Liver (tissue), 9 donors: ENCODE results near the gene INHBC. TPM values are rescaled to one million over a fixed set of nuclear protein-coding genes. Genes with fewer than 3 reads are reported as not detected.

Experiments
- DNase-seq: peaks from one replicate; pipeline ENCODE4 v3.0.0-alpha.2; 2017; ENCODE audit warnings: low spot score
- H3K27ac ChIP-seq, 2 donors: one replicate each; pipeline ENCODE4 v1.7.0; 2013; ENCODE audit warnings: inconsistent platforms in 2 of 2, low read length in 2 of 2, control low read depth in 1 of 2, low read depth in 1 of 2, mild to moderate bottlenecking in 1 of 2
- H3K27me3 ChIP-seq, 4 donors: one replicate each; pipeline versions ENCODE4 v1.6.1 to v1.7.0; 2013; ENCODE audit warnings: low read length in 3 of 4, inconsistent platforms in 1 of 4, mild to moderate bottlenecking in 1 of 4, moderate library complexity in 1 of 4; ENCODE audit not compliant: control insufficient read depth in 4 of 4, insufficient read depth in 4 of 4
- H3K36me3 ChIP-seq, 4 donors: one replicate each; pipeline versions ENCODE4 v1.6.1 to v1.7.0; 2013; ENCODE audit warnings: low read length in 3 of 4, mild to moderate bottlenecking in 3 of 4, low read depth in 1 of 4, moderate library complexity in 1 of 4; ENCODE audit not compliant: control insufficient read depth in 4 of 4, insufficient read depth in 3 of 4
- H3K4me1 ChIP-seq, 4 donors: one replicate each; pipeline versions ENCODE4 v1.6.1 to v1.7.0; 2013; ENCODE audit warnings: low read length in 3 of 4, mild to moderate bottlenecking in 3 of 4, moderate library complexity in 1 of 4; ENCODE audit not compliant: control insufficient read depth in 4 of 4, insufficient read depth in 4 of 4
- H3K4me3 ChIP-seq, 3 donors: one replicate each; pipeline versions ENCODE4 v1.6.1 to v1.7.0; 2013; ENCODE audit warnings: low read length in 3 of 3, control low read depth in 1 of 3, low read depth in 1 of 3, mild to moderate bottlenecking in 1 of 3
- H3K9ac ChIP-seq, 2 donors: one replicate each; pipeline ENCODE4 v1.7.0; 2013; ENCODE audit warnings: low read length in 2 of 2, mild to moderate bottlenecking in 2 of 2, moderate library complexity in 2 of 2, control low read depth in 1 of 2, low read depth in 1 of 2
- H3K9me3 ChIP-seq, 4 donors: one replicate each; pipeline versions ENCODE4 v1.6.1 to v1.7.0; 2013; ENCODE audit warnings: low read length in 3 of 4; ENCODE audit not compliant: control insufficient read depth in 4 of 4
- EGR1 ChIP-seq, 2 donors: IDR thresholded peaks; 2 replicates each; pipeline ENCODE4 v1.6.1; 2016 to 2018; ENCODE audit warnings: antibody characterized with exemption in 2 of 2, low read depth in 2 of 2
- FOXA1 ChIP-seq: IDR thresholded peaks from 2 replicates; pipeline ENCODE4 v1.6.1; 2016; ENCODE audit warnings: antibody characterized with exemption
- FOXA2 ChIP-seq: IDR thresholded peaks from 2 replicates; pipeline ENCODE4 v1.6.1; 2016; ENCODE audit warnings: antibody characterized with exemption
- GABPA ChIP-seq, 2 donors: IDR thresholded peaks in 1 of 2; conservative IDR thresholded peaks in 1 of 2; 2 replicates each; pipeline ENCODE4 v1.6.1; 2016; ENCODE audit warnings: antibody characterized with exemption in 2 of 2, mild to moderate bottlenecking in 1 of 2, moderate library complexity in 1 of 2
- HNF4A ChIP-seq, 2 donors: conservative IDR thresholded peaks; 2 replicates each; pipeline ENCODE4 v1.6.1; 2016; ENCODE audit warnings: antibody characterized with exemption in 2 of 2, mild to moderate bottlenecking in 2 of 2
- HNF4G ChIP-seq: IDR thresholded peaks from 2 replicates; pipeline ENCODE4 v1.6.1; 2016; ENCODE audit warnings: antibody characterized with exemption
- JUND ChIP-seq, 2 donors: IDR thresholded peaks; 2 replicates each; pipeline ENCODE4 v1.6.1; 2016; ENCODE audit warnings: antibody characterized with exemption in 2 of 2
- NR2F2 ChIP-seq: IDR thresholded peaks from 2 replicates; pipeline ENCODE4 v1.6.1; 2016; ENCODE audit warnings: antibody characterized with exemption
- RAD21 ChIP-seq, 2 donors: IDR thresholded peaks; 2 replicates each; pipeline ENCODE4 v1.6.1; 2016; ENCODE audit warnings: antibody characterized with exemption in 2 of 2, mild to moderate bottlenecking in 2 of 2
- RXRA ChIP-seq, 2 donors: IDR thresholded peaks; 2 replicates each; pipeline ENCODE4 v1.6.1; 2017 to 2018; ENCODE audit warnings: antibody characterized with exemption in 2 of 2, mild to moderate bottlenecking in 1 of 2
- SP1 ChIP-seq: IDR thresholded peaks from 2 replicates; pipeline ENCODE4 v1.6.1; 2018; ENCODE audit warnings: antibody characterized with exemption, mild to moderate bottlenecking
- TAF1 ChIP-seq: conservative IDR thresholded peaks from 2 replicates; pipeline ENCODE4 v1.6.1; 2016; ENCODE audit warnings: antibody characterized with exemption, mild to moderate bottlenecking
- YY1 ChIP-seq: IDR thresholded peaks from 2 replicates; pipeline ENCODE4 v1.6.1; 2016; ENCODE audit warnings: antibody characterized with exemption, mild to moderate bottlenecking
- WGBS: extraction: QIAGEN DNeasy Blood & Tissue Kit; methylation state at CpG from one replicate; pipeline ENCODE4 v1.1.7; 2013; 5-methylcytosine and 5-hydroxymethylcytosine counted together
- polyA plus RNA-seq, 2 donors: library from polyadenylated mRNA; stranded (reverse) in 1 of 2; unstranded in 1 of 2; fragments of 200-250 nt in 1 of 2; fragments of >200 nt in 1 of 2; fragmentation: Nextera tagmentation in 1 of 2; extraction: Ambion mirVana in 1 of 2; gene quantifications; one replicate each; pipeline versions ENCODE4 v1.2.1 to v1.2.3, GENCODE V29; 2013 to 2015
- total RNA-seq, 2 donors: library from RNA; depleted of rRNA; stranded (reverse); fragments of >200 nt; gene quantifications; one replicate each; pipeline ENCODE4 v1.2.3, GENCODE V29; 2014
- TF ChIP-seq, protein P1 (sequence below): IDR thresholded peaks from 2 replicates; pipeline ENCODE4 v1.6.1; 2016; ENCODE audit warnings: antibody characterized with exemption
- TF ChIP-seq, protein P2 (sequence below): fragments of 150-350 bp; IDR thresholded peaks from 2 replicates; pipeline ENCODE4 v1.5.1; 2017; ENCODE audit warnings: improper control_type of control experiment, low read depth, low read length; ENCODE audit not compliant: missing input control
- TF ChIP-seq, protein P3 (sequence below): IDR thresholded peaks from 2 replicates; pipeline ENCODE4 v1.6.1; 2016; ENCODE audit warnings: antibody characterized with exemption, mild to moderate bottlenecking
- TF ChIP-seq, protein P4 (sequence below): IDR thresholded peaks from 2 replicates; pipeline ENCODE4 v1.6.1; 2016; ENCODE audit warnings: antibody characterized with exemption
- TF ChIP-seq, protein P5 (sequence below): IDR thresholded peaks from 2 replicates; pipeline ENCODE4 v1.6.1; 2016; ENCODE audit warnings: antibody characterized with exemption
- donor health status: healthy.
- donor health status: healthy.
- donor health status: healthy.
- donor health status: healthy.
- donor health status: healthy.

INHBC gene
- total and polyA plus RNA-seq, 4 donors: 2.8 to 134 (median 86.7) TPM

DNA sequence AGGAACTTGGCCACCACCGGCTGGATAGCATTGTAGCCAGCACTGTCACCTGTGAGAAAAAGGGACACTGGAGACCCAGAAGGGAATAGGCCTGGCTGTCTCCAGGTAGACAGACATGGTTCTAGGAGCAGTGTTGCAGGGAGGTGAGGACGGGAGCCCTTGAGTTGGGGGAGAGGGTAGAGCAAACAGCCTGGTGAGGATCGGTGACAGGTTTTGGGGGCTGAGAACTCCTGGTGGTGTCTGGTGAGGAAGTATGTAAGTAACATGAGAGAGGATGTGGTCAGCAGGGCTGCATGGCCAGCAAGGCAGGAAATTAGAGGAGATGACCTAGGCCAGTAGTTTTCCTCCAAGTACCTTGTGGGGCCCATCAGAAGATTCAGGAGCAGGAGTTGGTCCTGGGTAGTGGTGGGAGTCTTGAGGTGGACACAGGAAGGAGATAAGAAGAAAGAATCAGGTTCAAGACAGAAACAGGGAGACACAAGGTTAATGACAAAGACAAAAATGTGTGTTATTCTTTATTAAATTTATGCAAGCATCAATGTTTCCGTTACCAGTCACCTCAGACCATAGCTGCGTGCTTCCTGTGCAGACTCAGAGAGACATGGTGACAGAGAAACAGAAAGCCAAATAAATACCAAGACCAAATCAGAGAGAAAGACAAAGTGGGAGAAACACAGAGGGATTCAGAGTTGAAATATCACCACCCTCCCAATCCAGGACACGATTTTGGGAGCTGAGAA is 45.0 kb downstream of the INHBC start, which contains the start of gene ARHGAP9:
ARHGAP9 (minus strand) TSS at position 491 of the 740 bp plus-strand sequence; CDS start at position 31, 460 bp downstream.
- Histone ChIP-seq H3K4me3 (no peak within 1 kb of the TSS), H3K27ac (peak within 1 kb of the TSS; percentile 66 to 79), H3K4me1 (peaks cover 4 to 17% (median 12%) of the 10 kb centered on the region in 4 donors), H3K9me3 (no peaks in the 10 kb centered on the region), H3K9ac (peak within 1 kb of the TSS; percentile 28 to 38), H3K27me3 (peaks cover 0 to 6% (median 2%) of the 10 kb centered on the region in 4 donors), H3K36me3 (no peaks in the 10 kb centered on the region)
- TF ChIP-seq TAF1 (no peak), GABPA (IDR thresholded peaks at IDR 0.05 in 1 of 2, conservative IDR thresholded peaks at IDR 0.05 in 1 of 2) (no peak), EGR1 (IDR thresholded peaks at IDR 0.05; ENCODE audit: low read depth in 2 of 2) (no peak), YY1 (no peak), HNF4G (no peak), SP1 (no peak), RAD21 (IDR thresholded peaks at IDR 0.05) (no peak), NR2F2 (no peak), FOXA1 (no peak), JUND (IDR thresholded peaks at IDR 0.05) (no peak), FOXA2 (no peak), RXRA (IDR thresholded peaks at IDR 0.05) (no peak), HNF4A (conservative IDR thresholded peaks at IDR 0.05) (no peak)
- TF ChIP-seq, protein P1, sequence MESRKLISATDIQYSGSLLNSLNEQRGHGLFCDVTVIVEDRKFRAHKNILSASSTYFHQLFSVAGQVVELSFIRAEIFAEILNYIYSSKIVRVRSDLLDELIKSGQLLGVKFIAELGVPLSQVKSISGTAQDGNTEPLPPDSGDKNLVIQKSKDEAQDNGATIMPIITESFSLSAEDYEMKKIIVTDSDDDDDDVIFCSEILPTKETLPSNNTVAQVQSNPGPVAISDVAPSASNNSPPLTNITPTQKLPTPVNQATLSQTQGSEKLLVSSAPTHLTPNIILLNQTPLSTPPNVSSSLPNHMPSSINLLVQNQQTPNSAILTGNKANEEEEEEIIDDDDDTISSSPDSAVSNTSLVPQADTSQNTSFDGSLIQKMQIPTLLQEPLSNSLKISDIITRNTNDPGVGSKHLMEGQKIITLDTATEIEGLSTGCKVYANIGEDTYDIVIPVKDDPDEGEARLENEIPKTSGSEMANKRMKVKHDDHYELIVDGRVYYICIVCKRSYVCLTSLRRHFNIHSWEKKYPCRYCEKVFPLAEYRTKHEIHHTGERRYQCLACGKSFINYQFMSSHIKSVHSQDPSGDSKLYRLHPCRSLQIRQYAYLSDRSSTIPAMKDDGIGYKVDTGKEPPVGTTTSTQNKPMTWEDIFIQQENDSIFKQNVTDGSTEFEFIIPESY: no peak
- TF ChIP-seq, protein P2, sequence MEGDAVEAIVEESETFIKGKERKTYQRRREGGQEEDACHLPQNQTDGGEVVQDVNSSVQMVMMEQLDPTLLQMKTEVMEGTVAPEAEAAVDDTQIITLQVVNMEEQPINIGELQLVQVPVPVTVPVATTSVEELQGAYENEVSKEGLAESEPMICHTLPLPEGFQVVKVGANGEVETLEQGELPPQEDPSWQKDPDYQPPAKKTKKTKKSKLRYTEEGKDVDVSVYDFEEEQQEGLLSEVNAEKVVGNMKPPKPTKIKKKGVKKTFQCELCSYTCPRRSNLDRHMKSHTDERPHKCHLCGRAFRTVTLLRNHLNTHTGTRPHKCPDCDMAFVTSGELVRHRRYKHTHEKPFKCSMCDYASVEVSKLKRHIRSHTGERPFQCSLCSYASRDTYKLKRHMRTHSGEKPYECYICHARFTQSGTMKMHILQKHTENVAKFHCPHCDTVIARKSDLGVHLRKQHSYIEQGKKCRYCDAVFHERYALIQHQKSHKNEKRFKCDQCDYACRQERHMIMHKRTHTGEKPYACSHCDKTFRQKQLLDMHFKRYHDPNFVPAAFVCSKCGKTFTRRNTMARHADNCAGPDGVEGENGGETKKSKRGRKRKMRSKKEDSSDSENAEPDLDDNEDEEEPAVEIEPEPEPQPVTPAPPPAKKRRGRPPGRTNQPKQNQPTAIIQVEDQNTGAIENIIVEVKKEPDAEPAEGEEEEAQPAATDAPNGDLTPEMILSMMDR: no peak
- TF ChIP-seq, protein P3, sequence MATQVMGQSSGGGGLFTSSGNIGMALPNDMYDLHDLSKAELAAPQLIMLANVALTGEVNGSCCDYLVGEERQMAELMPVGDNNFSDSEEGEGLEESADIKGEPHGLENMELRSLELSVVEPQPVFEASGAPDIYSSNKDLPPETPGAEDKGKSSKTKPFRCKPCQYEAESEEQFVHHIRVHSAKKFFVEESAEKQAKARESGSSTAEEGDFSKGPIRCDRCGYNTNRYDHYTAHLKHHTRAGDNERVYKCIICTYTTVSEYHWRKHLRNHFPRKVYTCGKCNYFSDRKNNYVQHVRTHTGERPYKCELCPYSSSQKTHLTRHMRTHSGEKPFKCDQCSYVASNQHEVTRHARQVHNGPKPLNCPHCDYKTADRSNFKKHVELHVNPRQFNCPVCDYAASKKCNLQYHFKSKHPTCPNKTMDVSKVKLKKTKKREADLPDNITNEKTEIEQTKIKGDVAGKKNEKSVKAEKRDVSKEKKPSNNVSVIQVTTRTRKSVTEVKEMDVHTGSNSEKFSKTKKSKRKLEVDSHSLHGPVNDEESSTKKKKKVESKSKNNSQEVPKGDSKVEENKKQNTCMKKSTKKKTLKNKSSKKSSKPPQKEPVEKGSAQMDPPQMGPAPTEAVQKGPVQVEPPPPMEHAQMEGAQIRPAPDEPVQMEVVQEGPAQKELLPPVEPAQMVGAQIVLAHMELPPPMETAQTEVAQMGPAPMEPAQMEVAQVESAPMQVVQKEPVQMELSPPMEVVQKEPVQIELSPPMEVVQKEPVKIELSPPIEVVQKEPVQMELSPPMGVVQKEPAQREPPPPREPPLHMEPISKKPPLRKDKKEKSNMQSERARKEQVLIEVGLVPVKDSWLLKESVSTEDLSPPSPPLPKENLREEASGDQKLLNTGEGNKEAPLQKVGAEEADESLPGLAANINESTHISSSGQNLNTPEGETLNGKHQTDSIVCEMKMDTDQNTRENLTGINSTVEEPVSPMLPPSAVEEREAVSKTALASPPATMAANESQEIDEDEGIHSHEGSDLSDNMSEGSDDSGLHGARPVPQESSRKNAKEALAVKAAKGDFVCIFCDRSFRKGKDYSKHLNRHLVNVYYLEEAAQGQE: no peak
- TF ChIP-seq, protein P4, sequence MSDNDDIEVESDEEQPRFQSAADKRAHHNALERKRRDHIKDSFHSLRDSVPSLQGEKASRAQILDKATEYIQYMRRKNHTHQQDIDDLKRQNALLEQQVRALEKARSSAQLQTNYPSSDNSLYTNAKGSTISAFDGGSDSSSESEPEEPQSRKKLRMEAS: no peak
- TF ChIP-seq, protein P5, sequence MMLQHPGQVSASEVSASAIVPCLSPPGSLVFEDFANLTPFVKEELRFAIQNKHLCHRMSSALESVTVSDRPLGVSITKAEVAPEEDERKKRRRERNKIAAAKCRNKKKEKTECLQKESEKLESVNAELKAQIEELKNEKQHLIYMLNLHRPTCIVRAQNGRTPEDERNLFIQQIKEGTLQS: no peak
- 67% methylated on average over 6 of the region's 6 CpGs for WGBS
- no peak for DNase-seq
